GM19023 (cell line): ENCODE measurements around the gene NPC1.
"Not testable (repeated sequence)": the region's sequence is repeated elsewhere in the genome, so short reads cannot be mapped to it uniquely, and the experiment has no call there.

Experiments used
- ATAC-seq: cut with Tn5 transposase; IDR thresholded peaks from one replicate; pipeline ENCODE4 v1.9.1; 2021; ENCODE audit warnings: mild to moderate bottlenecking, moderate library complexity; ENCODE audit not compliant: unreplicated experiment

NPC1 gene

DNA sequence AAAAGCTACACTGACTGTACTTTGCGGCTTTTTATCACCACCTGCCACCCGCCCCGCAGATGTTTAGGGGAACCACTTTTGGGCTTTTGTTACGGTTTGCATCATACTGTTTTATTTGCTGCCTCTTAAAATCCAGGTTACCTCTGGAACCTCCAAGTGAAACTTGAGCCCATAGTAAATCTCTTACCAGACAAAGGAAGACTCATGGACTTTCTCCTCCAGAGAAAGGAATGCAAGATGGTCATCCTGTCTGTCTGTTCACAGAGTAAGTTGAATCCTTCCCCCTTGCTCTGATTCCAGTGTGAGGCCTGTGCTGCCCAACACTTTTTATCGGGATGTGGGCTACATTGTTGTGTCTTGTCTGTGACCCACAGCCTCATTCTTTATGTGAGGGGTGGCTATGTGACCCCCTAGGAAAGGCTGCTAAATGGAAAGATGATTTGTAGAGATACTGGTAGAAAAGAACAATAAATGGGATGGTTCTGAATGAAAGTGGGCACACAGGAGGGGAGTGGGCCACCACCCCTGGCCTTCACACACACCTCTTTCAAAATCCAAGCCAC is 59.7 kb downstream of the NPC1 start:
- ATAC-seq, result no peak

- ATAC-seq, result no peak
These were observed 62.0 kb downstream of the NPC1 start for GRCh38 chr18:23524213-23524707.

GRCh38 chr18:23523429-23524212 is 62.7 kb downstream of the NPC1 start:
- ATAC-seq, result no peak

DNA sequence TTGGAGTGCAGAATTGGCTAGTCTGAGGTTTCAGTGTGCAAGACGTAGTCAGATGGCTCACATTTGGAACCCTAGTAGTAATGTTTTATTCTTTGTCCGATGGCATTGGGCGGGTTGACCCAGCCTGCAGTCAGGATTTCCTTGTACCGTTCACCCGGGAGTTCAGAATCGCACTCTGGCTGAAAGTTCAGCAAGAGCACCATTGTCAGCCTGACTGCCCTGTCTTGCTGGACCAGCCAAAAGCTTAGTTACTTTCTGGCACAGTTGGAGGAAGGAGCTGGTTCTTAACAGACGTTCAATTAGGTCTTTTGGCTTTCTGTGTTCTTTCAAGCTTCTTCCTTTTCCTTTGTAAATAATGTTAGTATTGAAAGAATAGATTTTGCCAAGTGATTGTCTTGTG is 64.4 kb downstream of the NPC1 start:
- no peak for ATAC-seq

DNA sequence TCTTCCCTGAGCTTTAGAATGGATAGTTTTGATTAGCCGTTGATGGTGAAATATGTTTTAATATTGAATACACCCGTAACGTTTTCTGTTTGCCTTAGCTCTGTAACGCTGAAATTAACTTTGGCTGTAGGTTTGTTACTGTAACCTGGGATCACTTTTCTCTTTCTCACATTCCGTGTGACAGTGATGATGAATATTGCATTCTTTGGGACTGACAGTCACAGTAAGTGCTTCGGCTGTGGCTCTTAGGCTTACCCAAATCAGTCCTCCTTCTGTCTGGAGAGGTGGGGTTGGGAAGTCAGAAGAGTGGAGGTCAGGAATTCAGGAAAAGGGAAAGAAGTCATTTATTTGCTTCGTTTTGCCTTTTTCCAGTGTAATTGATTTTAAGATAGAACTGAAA is 65.0 kb downstream of the NPC1 start:
- ATAC-seq, result no peak

DNA sequence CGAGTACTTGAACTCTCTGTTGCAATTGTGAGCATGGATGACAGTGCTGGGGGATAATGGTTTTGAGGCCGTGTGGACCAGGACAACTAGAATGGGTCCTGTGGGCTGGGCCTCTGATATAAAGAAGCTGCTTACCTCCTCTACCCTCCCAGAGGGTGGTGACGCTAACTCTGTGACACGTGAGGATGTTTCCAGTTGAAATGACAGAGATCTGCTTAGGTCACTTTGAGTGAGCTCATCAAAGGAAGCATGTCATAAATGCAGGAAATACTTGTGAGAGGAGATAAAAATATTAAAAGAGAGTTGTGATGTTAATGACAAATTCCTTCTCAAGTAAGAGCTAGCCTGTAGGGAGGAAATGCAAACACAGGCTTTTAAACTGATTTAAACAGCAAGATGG is 66.6 kb downstream of the NPC1 start:
- ATAC-seq, result no peak

GRCh38 chr18:23515911-23516546 is 70.3 kb downstream of the NPC1 start:
- peak; percentile 92 for ATAC-seq

GRCh38 chr18:23512641-23513040 is 73.7 kb downstream of the NPC1 start:
- no peak for ATAC-seq

DNA sequence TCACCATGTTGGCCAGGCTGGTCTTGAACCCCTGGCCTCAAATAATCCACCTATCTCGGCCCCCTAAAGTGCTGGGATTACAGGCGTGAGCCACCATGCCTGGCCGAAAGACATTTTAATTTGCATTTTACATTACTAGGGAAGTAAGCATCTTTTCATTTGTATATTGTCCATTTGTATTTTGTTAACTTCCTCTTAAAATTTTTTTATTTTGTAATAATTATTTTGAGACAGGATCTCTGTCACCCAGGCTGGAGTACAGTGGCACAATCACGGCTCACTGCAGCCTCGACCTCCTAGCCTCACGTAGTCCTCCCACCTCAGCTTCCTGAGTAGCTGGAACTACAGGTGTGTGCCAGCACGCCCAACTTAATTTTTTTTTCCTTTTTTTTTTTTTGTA is 74.1 kb downstream of the NPC1 start:
- ATAC-seq, result not testable (repeated sequence)

DNA sequence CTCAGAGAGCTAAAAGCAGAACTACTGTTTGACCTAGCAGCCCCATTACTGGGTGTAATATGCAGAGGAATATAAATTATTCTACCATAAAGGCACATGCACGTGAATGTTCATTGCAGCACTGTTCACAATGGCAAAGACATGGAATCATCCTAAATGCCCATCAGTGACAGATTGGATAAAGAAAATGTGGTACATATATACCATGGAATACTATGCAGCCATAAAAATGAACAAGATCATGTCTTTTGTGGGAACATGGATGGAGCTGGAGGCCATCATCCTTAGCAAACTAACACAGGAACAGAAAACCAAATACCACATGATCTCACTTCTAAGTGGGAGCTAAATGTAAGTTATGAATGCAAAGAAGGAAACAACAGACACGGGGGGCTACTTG is 75.4 kb downstream of the NPC1 start:
- ATAC-seq, result not testable (repeated sequence)

- ATAC-seq, result no peak
These were observed 79.9 kb downstream of the NPC1 start for GRCh38 chr18:23506393-23506792.

DNA sequence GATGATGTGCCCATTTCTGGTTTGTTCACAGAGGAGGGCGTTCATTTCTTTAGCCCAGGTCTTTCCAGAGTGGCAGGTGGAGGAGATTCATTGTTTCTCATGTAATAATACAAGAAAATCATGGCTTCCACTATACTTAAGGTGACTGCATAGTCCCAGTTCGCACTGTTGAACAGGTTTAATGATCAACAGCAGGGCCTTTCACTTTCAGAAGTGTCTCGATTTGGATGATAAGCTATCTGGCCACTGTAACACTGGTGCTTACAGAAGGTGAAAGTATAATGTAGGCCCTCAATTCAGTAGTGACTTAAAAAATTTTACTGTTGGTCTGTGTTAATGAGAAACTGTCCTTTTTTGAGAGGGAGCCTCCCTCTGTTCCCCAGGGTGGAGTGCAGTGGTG is 81.6 kb downstream of the NPC1 start:
- peak; percentile 41 for ATAC-seq

GRCh38 chr18:23503963-23504344 is 82.4 kb downstream of the NPC1 start:
- no peak for ATAC-seq

DNA sequence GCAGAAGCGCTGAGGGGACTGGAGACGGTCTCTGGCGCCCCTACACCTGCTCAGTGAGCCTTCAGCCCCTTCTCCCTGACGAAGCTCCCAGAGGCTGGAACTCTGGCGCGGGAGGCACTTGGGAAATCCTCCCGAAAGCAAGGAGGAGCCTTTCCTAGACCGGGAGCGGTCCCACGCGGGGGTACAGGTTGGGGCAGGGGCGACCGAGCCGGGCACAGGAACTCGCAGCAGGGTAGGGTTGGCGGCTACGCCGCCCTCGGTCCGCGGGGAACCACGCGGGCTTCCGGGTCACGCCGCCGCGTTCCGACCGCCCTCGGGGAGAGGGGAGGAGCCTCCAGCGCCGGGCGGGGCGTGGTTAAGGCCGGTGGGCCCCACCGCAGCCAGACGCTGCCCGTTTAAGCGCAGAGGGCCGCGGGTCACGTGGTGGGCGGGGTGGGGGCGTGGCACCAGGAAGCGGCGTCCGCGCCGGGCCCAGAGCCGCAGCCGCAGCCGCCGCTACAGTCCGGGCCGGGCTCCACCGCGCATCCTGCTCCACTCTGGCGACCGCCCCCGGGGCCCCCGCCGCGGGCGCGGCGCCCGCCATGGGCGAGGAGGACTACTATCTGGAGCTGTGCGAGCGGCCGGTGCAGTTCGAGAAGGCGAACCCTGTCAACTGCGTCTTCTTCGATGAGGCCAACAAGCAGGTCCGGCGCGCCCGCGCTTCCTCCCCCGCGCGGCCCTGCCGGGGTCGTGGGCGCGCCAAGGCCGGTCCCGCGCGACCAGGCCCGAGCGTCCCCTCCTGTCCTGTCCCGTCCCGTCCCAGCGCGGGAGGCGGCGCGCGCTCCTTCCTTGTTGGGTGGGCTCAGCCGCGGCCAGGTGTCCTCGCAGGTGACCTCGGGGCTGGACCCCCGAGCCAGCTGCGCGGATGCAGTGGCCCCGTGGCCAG is 83.0 kb downstream of the NPC1 start, which contains the start of gene RMC1:
Gene RMC1, plus strand, starts transcription at position 474 of the 925 bp plus-strand sequence. Its CDS starts 108 bp downstream, at position 582.
- ATAC-seq, result peak; percentile 81

DNA sequence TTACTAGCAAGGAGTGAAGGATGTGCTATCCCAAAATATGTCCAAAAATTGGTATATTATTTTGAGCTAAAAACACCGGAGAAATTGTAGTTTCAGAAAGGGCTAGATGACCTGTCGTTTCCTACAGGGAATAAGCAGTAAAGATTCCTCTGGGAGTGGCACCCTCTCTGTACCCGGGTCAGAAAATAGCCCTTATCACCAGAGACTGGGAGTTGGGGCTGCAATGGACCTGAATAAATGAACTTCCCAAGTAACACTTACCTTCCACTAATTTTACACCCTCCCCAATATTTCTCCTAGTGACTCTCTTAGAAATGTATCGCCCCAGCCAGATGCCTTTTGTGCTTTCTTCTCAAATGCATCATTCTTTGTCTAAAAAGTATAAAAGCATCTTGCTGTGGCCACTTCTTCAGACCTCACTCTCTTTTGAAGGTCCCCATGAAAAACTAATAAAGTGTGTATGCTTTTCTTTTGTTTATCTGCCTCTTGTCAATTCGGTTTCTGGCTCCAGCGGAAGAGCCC is 83.7 kb downstream of the NPC1 start:
- no peak for ATAC-seq

DNA sequence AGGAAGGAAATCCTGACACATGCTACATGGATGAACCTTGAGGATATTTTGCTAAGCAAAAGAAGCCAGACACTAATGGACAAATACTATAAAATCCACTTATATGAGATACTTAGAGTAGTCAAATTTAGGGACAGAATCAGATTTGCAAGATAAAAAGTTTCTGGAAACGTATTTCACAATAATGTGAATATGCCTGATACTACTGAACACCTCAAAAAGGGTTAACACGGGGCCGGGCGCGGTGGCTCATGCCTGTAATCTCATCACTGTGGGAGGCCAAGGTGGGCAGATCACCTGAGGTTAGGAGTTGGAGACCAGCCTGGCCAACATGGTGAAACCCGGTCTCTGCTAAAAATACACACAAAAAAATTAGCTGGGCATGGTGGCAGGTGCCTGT is 84.7 kb downstream of the NPC1 start:
- no peak for ATAC-seq

GRCh38 chr18:23499291-23499781 is 87.0 kb downstream of the NPC1 start:
- no peak for ATAC-seq

- ATAC-seq, result no peak
These were observed 87.4 kb downstream of the NPC1 start for GRCh38 chr18:23498877-23499276.

DNA sequence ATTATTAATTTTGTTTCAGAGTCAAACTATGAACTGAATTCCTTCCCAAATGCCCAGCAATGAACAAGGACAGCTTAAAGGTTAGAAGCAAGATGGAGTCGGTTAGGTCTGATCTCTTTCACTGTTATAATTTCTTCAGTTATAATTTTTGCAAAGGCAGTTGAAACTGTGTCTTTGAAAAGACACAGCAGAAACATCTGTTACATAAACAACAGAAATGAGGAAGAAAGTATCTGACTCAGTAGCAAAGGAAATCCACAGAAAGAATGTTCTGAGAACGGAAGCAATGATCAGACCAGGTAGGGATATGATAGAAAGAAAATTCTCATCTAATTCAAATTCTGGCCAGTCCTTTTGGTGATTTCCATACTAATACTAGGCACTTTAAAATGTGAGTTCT is 88.2 kb downstream of the NPC1 start:
- ATAC-seq, result no peak

- no peak for ATAC-seq
These were observed 90.4 kb downstream of the NPC1 start for GRCh38 chr18:23495723-23496440.
